Activated naive CD4-positive, alpha-beta T cell treated with anti-CD3 and anti-CD28 coated beads, Interleukin-2, amount 50 U/mL, for 16 hours (primary cell): ENCODE results near the gene SOCS4.

Experiments used
- DNase-seq: peaks from one replicate; pipeline ENCODE4 v3.0.0-alpha.2; 2020

SOCS4 gene

GRCh38 chr14:55092341-55092740 is 65.3 kb downstream of the SOCS4 start:
- no peak for DNase-seq

- DNase-seq = no peak
Observed at GRCh38 chr14:55094292-55095157, 67.5 kb downstream of the SOCS4 start.

GRCh38 chr14:55097881-55098560 is 71.0 kb downstream of the SOCS4 start:
- peak; percentile 39 for DNase-seq

- DNase-seq = no peak
Observed at GRCh38 chr14:55098561-55098898, 71.5 kb downstream of the SOCS4 start.
